Stimulated activated CD4-positive, alpha-beta T cell treated with anti-CD3 and anti-CD28 coated beads, Interleukin-1b, Interleukin-23, amount 100 ng/mL, for 4 hours (primary cell): ENCODE measurements around the gene CAPZB.

Experiments used
- DNase-seq, 2 donors: peaks; one replicate each; pipeline ENCODE4 v3.0.0-alpha.2; 2020; ENCODE audit warnings: low read depth in 2 of 2

CAPZB gene

GRCh38 chr1:19429611-19430010 is 55.7 kb downstream of the CAPZB start:
- no peak for DNase-seq

- no peak for DNase-seq
These were observed 58.1 kb downstream of the CAPZB start for GRCh38 chr1:19427087-19427781.

- DNase-seq = no peak
These were observed 58.8 kb downstream of the CAPZB start for GRCh38 chr1:19426294-19427086.

- no peak for DNase-seq
These were observed 59.6 kb downstream of the CAPZB start for GRCh38 chr1:19425646-19426239.

- no peak for DNase-seq
These were observed 60.4 kb downstream of the CAPZB start for GRCh38 chr1:19424651-19425570.

- no peak for DNase-seq
These were observed 62.2 kb downstream of the CAPZB start for GRCh38 chr1:19423130-19423529.

- no peak for DNase-seq
These were observed 64.0 kb downstream of the CAPZB start for GRCh38 chr1:19421365-19421764.

- DNase-seq = no peak
These were observed 64.7 kb downstream of the CAPZB start for GRCh38 chr1:19420606-19421005.

- DNase-seq = no peak
These were observed 65.6 kb downstream of the CAPZB start for GRCh38 chr1:19419691-19420090.

GRCh38 chr1:19418503-19418971 is 66.8 kb downstream of the CAPZB start:
- no peak for DNase-seq

GRCh38 chr1:19416921-19417470 is 68.3 kb downstream of the CAPZB start:
- DNase-seq = no peak

- DNase-seq = no peak
These were observed 69.2 kb downstream of the CAPZB start for GRCh38 chr1:19416145-19416544.

GRCh38 chr1:19414515-19415121 is 70.7 kb downstream of the CAPZB start:
- no peak for DNase-seq

- DNase-seq = no peak
These were observed 71.3 kb downstream of the CAPZB start for GRCh38 chr1:19413999-19414398.

GRCh38 chr1:19412654-19413053 is 72.7 kb downstream of the CAPZB start:
- DNase-seq = no peak

GRCh38 chr1:19411612-19412011 is 73.7 kb downstream of the CAPZB start:
- no peak for DNase-seq

- DNase-seq = no peak
These were observed 74.9 kb downstream of the CAPZB start for GRCh38 chr1:19410393-19410792.

- no peak for DNase-seq
These were observed 75.6 kb downstream of the CAPZB start for GRCh38 chr1:19409477-19410341.

GRCh38 chr1:19407494-19408096 is 77.7 kb downstream of the CAPZB start:
- no peak for DNase-seq

- no peak for DNase-seq
These were observed 78.7 kb downstream of the CAPZB start for GRCh38 chr1:19406680-19407079.
